Uterus (tissue), 2 donors: ENCODE measurements around the gene FAM163B.

ENCODE experiments used
- CTCF ChIP-seq, 4 experiments: fragments of 200-600 bp in 2 of 4; fragments of 450-650 bp in 2 of 4; sonication (generic) in 2 of 4; IDR thresholded peaks; one replicate each; pipeline ENCODE4 v1.5.1; 2016 to 2019; ENCODE audit warnings: antibody characterized with exemption in 4 of 4, mild to moderate bottlenecking in 2 of 4, moderate library complexity in 1 of 4
- POLR2A ChIP-seq, 2 donors: fragments of 450-650 bp; IDR thresholded peaks; one replicate each; pipeline ENCODE4 v1.6.1; 2016; ENCODE audit warnings: antibody characterized with exemption in 2 of 2, mild to moderate bottlenecking in 1 of 2, moderate library complexity in 1 of 2

GRCh38 chr9:133572821-133573361 is 36.3 kb downstream of the FAM163B start:
- no peak for TF ChIP-seq CTCF (IDR thresholded peaks at IDR 0.05)
- TF ChIP-seq POLR2A (IDR thresholded peaks at IDR 0.05) = no peak
